Stromal cell of bone marrow (primary cell): Measurements from ENCODE around the gene CLDN18.

Experiments used
- DNase-seq: peaks from one replicate; pipeline ENCODE4 v3.0.0-alpha.2; 2012; ENCODE audit warnings: low read depth

The CLDN18 gene

GRCh38 chr3:138062626-138063025 lies 52.7 kb downstream of the CLDN18 start:
- DNase-seq = peak; percentile 48

DNA sequence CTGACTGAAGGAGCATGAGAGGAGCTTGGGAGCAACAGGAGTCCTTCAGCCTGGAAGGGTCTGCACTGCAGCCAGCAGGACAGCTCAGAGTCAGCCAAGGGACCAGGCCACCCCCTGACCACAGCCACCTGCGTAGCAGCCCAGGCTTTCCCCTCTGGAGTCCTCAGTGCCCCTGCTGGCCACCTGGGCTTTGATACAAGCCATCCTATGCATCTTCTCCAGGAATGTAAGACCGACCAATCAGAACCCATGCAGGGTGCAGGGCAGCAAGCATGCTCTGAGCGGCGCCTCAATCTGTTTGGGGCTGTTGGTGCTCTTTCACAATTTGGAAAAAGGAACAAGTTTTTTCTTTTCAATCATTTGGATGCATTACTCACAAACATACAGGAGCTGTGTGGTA lies 53.5 kb downstream of the CLDN18 start:
- DNase-seq = no peak

DNA sequence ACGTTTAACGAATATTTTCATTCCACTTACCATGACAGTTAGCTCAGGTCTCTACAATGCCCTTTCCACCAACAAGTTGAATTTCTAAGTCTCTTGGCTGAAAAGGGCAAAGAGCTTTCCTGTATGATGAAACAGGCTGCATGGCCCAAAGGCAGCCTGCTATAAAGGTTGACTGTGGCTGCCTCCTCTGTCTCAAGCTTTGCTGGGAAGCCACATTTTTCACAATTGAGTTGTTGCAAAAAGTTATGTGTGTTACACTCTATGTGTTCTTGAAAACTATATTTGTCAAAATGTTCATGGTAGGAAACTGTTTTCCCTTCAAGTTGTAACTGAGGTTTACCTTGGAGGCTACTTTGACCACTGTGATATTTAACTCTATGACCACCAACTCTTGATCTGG lies 56.0 kb downstream of the CLDN18 start:
- no peak for DNase-seq

- DNase-seq = no peak
Observed at GRCh38 chr3:138066383-138066782, 56.4 kb downstream of the CLDN18 start.

- DNase-seq = no peak
Observed at GRCh38 chr3:138066972-138067371, 57.0 kb downstream of the CLDN18 start.

- no peak for DNase-seq
Observed at GRCh38 chr3:138068046-138068445, 58.1 kb downstream of the CLDN18 start.

DNA sequence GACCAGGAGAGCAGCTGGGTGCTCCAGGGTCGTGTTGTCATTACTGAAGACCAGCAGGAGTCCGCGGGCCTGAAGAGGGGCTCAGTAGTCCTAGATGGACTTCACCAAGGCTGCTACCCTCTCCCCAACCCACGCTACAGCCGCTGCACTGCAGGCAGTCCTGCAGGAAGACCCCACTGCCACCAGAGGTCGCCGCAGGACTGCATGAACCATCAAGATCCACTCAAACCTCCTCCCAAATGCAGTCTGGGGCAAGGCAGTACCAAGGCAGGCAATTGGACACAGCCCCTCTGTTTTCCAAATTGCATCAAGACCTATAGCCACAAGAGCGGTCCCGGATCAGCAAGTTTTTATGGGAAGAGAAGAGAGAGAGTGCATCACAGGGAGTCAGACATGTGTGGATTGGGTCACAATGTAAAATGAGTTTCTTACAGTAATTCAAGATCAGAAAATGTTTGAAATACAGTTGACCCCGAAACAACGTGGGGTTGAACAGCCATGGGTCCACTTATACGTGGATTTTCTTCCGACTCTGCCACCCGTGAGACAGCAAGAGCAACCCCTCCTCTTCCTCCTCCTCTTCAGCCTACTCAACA lies 58.7 kb downstream of the CLDN18 start:
- DNase-seq = peak; percentile 48

- DNase-seq = no peak
Observed at GRCh38 chr3:138070006-138070405, 60.0 kb downstream of the CLDN18 start.

DNA sequence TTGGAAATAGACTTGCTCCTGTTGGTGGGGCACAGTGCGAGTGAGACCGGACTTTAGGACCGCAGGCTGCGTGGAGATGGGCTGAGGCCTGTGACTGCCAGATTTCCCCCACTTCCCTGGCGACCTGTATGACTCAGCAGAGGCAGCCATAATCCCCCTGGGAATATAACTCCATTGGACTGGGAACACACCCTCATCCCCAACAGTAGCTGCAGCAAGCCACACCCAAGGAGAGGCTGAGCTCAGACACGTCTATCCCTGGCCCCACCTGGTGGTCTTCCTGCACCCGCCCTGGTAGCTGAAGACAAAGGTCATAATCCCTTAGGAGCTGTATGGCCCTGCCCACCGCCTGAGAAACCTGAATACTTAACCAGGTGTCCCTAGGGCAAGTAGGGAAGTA lies 62.8 kb downstream of the CLDN18 start:
- no peak for DNase-seq

- no peak for DNase-seq
Observed at GRCh38 chr3:138078096-138078495, 68.1 kb downstream of the CLDN18 start.

DNA sequence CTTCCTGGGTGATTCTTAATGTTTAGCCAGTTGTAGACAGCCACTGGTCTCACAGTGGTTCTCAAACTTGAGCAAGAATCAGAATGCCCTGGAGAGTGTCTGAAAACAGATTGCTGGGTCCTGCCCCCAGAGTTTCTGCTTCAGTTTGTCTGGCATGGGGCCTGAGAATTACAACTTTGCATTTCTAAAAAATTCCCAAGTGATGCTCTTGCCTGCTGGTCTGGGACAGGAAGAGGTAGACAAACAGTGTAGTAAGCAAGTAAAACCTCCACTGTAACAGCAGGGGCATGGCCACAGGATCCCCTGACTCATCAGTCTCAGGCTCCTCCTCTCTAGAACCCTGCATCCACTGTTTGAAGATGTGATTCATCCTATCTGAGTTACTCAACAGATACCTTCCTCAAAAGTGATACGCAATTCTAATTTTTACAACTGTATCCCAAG lies 69.0 kb downstream of the CLDN18 start:
- peak; percentile 81 for DNase-seq

DNA sequence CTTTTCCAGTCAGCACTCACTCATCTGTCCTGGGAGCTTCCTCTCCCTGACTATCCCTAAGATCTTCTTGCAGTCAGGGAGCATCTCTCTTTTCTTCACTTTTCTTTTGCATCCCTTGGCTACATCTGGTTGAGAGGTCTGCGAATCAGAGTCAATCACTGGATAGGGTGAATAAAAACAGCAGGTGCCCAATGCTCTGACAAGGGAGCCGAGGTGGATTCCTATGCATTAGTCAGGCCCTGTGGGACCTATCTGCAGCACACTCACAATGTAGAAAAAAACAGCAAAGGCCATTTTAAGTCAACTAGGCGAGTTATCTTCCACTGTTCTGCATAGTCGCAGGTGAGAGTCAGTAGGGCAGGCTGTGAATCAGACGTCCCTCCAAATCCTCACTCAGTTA lies 69.9 kb downstream of the CLDN18 start:
- no peak for DNase-seq

DNA sequence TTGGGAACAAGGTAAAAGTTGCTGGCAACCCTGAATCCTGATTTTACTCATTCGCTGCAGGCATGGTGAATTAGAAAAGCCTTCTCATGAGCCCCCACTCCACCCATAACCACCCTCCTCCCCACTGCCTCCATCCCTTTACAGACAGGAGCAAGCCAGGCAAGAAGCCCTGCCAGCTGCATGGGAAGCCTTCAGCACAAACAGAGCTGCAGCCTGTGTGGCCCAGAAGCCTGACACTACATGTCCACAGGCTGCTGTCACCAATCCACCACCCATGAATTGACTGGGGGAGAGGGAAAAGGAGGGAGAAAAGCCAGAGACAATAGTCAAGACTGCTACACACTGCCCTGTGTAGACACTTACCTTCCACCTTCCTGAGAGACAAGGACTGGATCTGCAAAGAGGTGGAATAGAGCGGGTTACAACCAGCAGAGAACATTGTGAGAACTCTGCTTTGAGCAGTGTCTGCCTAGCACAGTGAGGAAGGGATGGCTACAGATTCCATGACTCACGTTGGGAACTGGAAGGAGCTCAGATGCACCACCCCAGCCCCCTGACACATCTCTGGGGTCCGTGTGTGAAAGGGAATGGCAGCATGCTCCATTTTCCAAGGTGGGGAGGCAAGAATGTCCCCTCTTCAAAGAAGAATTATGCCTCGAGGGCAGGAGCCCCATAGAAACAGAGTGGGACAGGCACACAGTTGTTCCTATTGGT lies 71.6 kb downstream of the CLDN18 start:
- DNase-seq = peak; percentile 25

GRCh38 chr3:138082085-138082991 lies 72.4 kb downstream of the CLDN18 start:
- DNase-seq = peak; percentile 48

DNA sequence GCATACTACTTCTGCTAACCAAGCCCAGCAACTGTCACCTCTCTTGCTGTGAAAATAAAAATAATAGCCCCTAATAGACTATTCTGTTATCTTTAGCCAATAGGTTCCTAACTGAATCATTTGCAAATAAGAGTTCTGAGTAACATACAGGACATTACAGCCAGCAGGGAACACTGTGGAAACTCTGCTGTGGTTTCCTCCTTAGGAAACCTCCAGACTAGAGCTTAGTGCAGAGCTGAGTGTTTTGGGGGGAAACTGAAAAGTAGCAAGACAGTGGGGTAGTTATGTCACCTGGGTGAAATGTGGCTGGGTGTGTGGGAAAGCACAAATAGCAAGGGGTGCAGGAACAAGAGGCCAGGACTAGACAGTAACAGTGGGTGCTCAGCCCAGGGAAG lies 73.0 kb downstream of the CLDN18 start:
- no peak for DNase-seq
